ENCODE data around the gene AFMID.
"Not testable (repeated sequence)": the region's sequence is repeated elsewhere in the genome, so short reads cannot be mapped to it uniquely, and the experiment has no call there.

AFMID gene

GRCh38 chr17:78154903-78155811 is 32.0 kb upstream of the AFMID start:
- no peak for DNase-seq

DNA sequence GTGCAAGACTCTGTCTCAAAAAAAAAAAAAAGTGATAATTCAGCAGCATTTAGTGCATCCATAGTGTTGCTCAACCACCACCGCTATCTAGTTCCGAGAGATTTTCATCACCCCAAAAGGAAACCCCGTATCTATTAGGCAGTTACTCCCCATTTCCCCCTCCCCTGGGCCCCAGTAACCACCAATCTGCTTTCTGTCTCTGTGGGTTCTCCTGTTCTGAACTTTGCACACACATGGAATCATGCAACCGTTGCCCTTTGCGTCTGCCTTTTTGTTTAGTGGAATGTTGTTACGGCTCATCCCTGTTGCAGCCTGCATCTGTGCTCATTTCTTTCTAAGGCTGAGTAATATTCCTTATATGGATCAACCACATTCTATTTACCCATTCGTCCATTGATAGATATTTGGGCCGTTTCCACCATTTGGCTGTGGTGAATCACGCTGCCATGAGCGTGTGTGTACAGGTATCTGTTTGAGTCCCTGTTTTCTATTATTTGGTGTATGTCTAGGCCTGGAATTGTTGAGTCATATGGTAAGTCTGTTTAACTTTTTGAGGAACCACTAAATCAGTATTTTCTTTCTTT is 27.5 kb upstream of the AFMID start:
- DNase-seq = no peak

DNA sequence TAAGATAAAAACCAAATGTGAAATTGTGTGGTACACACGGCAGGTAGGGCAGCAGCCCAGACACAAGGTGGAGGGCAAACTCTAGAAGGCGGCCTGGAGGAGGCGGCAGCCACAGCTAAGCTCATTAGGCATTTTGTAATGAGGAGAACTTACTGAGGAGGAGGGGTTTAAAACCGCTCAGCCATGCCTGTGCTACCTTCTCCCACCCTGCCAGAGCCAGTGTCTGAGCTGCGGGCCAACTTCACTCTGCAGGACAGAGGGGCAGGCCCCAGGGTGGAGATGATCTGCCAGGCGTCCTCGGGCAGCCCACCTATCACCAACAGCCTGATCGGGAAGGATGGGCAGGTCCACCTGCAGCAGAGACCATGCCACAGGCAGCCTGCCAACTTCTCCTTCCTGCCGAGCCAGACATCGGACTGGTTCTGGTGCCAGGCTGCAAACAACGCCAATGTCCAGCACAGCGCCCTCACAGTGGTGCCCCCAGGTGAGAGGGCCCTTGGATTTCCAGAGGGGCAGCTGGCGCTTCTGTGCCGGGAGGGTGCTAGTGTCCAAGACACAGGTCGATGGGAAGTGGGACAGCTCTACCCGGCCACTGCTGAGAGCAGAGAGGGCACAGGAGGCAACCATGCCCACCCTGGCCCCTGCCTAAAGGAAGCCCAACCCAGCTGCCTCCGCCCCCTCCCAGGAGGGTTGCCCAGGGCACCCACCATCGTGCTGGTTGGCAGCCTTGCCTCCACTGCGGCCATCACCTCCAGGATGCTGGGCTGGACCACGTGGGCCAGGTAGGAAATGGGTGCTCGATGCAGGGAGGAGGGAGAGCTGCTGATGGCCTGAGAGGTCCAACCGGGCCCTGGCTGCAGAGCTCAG is 23.0 kb upstream of the AFMID start:
- DNase-seq = no peak

- no peak for DNase-seq
Observed at GRCh38 chr17:78164748-78165607, 22.2 kb upstream of the AFMID start.

DNA sequence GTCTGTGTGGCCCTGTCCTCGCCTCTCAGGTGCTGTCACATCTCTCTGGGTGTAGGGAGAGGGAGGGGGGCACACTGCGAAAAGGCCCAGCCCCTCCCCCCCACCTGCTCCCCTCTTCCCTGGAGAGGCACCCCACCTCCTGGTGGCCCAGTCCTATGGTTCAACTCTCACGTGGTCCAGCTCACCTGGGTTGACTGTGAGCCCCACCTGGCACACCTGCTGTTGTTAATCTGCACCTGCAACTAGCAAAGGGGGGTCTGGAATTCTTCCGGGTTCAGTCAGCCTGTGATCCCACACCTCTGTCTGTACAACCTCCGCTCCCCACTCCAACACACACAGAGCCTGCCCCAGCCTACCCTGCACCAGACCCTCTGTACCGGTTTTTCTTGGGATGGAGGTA is 20.7 kb upstream of the AFMID start:
- no peak for DNase-seq

DNA sequence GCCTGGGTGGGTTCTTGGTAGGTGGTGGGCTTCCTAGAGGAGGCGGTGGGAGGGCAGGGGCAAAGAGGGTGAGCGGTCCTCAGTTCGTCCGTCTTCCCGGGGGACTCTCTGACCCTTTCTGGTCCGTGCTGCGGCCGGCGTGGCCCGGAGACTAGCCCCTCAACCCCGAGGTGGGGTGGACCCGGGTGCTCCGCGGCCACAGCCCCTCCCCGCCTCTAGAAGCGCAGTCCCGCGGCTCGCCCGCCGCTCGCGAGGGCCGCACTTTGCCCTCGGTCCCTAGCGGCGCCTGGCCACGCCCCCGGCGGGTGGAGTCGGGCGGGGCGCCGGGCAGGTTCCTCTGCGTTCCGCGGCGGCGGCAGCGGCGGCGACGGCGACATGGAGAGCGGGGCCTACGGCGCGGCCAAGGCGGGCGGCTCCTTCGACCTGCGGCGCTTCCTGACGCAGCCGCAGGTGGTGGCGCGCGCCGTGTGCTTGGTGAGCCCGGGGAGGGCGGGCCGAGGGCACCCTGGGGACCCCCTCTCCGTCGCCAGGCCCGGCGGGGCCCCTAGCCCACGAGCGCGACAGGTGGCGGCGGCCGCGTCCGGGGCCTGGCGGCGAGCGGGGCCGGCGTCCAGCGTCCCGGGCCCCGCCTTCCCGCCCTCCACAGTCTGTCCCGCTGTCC is 18.8 kb upstream of the AFMID start, which contains the start of gene SYNGR2:
TSS of gene SYNGR2 (plus strand) at position 340 of the 661 bp plus-strand sequence. CDS start at position 376, 36 bp downstream.
- DNase-seq = peak; percentile 69

GRCh38 chr17:78168903-78169793 is 18.0 kb upstream of the AFMID start:
- DNase-seq = peak; percentile 64

DNA sequence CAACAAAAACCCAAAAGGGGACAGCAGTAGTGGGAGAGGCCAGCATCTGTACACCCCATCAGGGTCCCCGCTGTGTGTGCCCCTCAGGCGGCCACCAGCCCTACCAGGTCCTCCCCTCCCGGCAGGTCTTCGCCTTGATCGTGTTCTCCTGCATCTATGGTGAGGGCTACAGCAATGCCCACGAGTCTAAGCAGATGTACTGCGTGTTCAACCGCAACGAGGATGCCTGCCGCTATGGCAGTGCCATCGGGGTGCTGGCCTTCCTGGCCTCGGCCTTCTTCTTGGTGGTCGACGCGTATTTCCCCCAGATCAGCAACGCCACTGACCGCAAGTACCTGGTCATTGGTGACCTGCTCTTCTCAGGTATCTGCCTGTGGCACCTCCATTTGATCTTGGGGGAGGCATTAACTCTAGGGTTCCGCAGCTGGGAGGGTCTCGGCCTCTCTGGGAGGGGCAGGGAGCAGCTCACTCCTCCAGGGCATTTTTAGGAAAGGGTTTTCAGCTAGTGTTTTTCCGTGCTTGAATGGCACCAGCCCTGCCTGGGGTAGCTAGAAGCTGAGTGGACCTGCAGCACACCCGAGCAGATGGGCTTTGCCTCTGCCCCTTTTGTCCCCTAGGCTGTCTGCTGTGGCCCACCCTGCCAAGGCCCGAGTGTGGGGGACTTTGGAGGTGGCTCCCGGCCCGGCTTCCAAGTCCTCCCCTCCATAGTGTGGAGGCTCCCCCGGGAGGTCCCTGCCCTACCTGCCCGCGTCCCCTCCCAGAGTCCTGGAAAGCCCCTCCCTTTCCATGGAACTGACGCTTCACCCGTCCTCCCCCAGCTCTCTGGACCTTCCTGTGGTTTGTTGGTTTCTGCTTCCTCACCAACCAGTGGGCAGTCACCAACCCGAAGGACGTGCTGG is 16.2 kb upstream of the AFMID start:
- no peak for DNase-seq

- DNase-seq = not testable (repeated sequence)
Observed at GRCh38 chr17:78171591-78172248, 15.4 kb upstream of the AFMID start.

GRCh38 chr17:78172249-78173051 is 14.7 kb upstream of the AFMID start:
- DNase-seq = no peak

DNA sequence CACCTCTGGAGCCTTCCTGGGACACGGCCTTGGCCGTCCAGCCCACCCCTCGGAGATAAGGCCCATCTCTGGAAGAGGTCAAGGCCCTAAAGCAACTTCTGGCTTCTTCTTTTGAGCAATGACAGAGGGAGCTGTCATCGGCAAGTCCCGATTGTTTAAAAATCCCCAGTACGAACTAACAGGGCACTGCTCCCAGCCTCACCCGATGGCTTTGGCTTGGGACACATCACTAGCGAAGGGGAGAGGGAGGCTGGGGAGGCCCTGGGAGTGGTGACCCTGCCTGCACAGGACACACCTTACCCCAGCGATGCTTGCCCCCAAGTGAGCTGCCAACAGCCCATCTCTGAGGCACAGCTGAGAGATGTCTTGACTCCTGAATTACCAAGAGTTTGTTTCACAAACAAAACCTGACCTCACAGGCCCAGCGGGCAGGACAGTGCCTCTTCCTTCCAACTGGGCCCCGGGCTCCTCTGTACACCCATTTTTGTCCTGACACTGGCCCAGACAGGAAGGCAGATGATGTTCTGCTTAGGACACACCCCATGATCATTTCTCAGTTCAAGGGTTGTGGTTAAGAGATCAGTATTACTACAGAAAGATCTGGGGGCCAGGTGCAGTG is 14.0 kb upstream of the AFMID start:
- no peak for DNase-seq

DNA sequence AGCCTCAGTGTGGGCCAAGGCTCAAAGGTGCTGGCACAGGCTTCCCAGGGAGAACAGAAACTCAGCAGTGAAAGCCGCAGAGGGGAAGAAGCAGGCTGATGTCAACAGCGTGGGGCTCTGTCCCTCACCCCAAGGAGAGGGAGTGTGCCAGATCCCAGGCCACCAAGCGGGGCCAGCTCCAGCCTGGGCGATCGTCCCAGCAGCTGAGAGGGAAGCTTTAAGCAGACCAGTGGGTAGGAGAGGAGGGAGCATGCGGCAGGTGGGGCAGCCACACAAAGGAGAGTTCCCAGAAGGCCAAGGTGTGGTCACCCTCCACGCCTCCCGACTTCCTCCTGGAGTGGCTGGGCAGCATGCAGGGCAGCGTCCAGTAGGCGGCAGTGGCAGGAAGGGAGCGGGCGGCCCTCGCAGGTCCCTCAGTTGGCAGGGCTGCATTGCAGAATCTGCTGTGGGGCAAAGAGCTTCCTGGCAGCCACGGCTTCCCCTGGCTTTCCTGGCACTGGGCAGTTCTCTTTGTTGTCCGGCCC is 12.8 kb upstream of the AFMID start:
- no peak for DNase-seq

DNA sequence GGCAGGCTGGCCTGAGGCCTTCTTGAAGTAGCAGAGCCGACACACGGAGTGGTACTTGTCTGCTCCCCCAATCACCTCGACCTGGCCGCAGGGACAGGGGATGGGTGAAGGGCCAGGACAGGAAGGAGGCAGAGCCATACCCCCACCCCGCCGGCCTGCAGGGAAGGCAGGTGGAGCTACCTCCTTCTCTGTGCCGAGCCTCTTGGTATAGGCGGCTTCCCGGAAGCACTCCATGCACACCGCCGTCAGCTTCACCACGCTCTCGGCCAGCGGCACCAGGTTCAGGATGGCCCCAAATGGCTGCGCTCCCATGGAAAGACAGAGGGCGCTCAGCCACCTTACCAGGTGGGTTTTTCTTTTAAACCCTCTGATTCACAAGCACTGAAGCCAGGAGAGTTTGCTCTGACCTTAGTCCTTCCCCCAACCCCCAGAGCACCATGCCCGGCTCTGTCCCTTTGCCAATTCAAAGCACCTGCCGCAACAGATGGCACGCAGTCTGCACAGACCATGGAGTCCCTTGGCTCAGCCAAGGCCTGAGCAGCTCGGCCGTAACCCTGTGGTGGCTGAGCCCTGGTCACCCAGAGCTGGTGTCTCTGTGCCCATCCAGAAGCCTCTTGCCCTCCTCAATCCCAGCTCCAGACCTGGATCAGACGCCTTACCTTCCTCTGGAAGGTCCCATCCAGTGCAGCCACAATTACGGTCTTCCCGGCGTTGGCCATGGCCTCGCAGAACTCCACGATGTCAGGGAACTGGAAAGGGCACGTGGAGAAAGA is 12.1 kb upstream of the AFMID start:
- DNase-seq = no peak

GRCh38 chr17:78175643-78175981 is 11.6 kb upstream of the AFMID start:
- no peak for DNase-seq

GRCh38 chr17:78176548-78177025 is 10.6 kb upstream of the AFMID start:
- no peak for DNase-seq

GRCh38 chr17:78179372-78179771 is 7.8 kb upstream of the AFMID start:
- peak; percentile 28 for DNase-seq

- DNase-seq = no peak
Observed at GRCh38 chr17:78180083-78180482, 7.1 kb upstream of the AFMID start.

All from T1000 (cell line).